Stomach (tissue), 9 donors: Measurements from ENCODE around the gene PTPN3. TPM values are rescaled to one million over a fixed set of nuclear protein-coding genes. Genes with fewer than 3 reads are reported as not detected.

Experiments used
- DNase-seq, 2 donors: peaks; one replicate each; pipeline versions ENCODE4 v3.0.0 to v3.0.0-alpha.2; 2013 to 2019
- H3K27ac ChIP-seq, 5 donors: fragments of 200-600 bp in 4 of 5; sonication (generic) in 4 of 5; one replicate each; pipeline ENCODE4 v1.5.1; 2013 to 2019; ENCODE audit warnings: mild to moderate bottlenecking in 1 of 5, moderate library complexity in 1 of 5
- H3K27me3 ChIP-seq, 3 donors: fragments of 200-600 bp; sonication (generic); one replicate each; pipeline ENCODE4 v1.5.1; 2017 to 2019; ENCODE audit warnings: mixed run types in 1 of 3
- H3K36me3 ChIP-seq, 4 donors: fragments of 200-600 bp; sonication (generic); 1 replicate in 3 of 4; 2 replicates in 1 of 4; pipeline ENCODE4 v1.5.1; 2016 to 2019
- H3K4me1 ChIP-seq, 4 donors: fragments of 200-600 bp; sonication (generic); one replicate each; pipeline ENCODE4 v1.5.1; 2016 to 2019
- H3K4me3 ChIP-seq, 4 donors: fragments of 200-600 bp; sonication (generic) in 3 of 4; one replicate each; pipeline ENCODE4 v1.5.1; 2016 to 2019; ENCODE audit warnings: mild to moderate bottlenecking in 1 of 4
- H3K9me3 ChIP-seq, 4 donors: fragments of 200-600 bp; sonication (generic); one replicate each; pipeline ENCODE4 v1.5.1; 2016 to 2019
- EP300 ChIP-seq: sonication (generic); formaldehyde crosslinking; IDR thresholded peaks from one replicate; pipeline ENCODE4 v1.6.1; 2017; ENCODE audit warnings: antibody characterized with exemption
- POLR2A ChIP-seq, 4 donors: fragments of 450-650 bp; IDR thresholded peaks; one replicate each; pipeline ENCODE4 v1.6.1; 2016; ENCODE audit warnings: antibody characterized with exemption in 4 of 4, control low read depth in 2 of 4, mild to moderate bottlenecking in 1 of 4, moderate library complexity in 1 of 4
- POLR2AphosphoS5 ChIP-seq, 3 donors: sonication (generic); formaldehyde crosslinking; IDR thresholded peaks; one replicate each; pipeline ENCODE4 v1.6.1; 2016; ENCODE audit warnings: antibody characterized with exemption in 3 of 3
- WGBS, 5 donors: extraction: QIAGEN DNeasy Blood & Tissue Kit in 3 of 5; methylation state at CpG; one replicate each; pipeline versions ENCODE4 v1.1.5 to v1.1.7; 2013 to 2018; 5-methylcytosine and 5-hydroxymethylcytosine counted together
- intact Hi-C: fragments of 100-400 bp; cut with DNase I; formaldehyde crosslinking; loops from one replicate; pipeline ENCODE4 v1.15.1; 2023; ENCODE audit warnings: low total_unique reads
- polyA plus RNA-seq, 3 donors: library from polyadenylated mRNA; stranded (reverse); fragments of 200-250 nt; gene quantifications; one replicate each; pipeline ENCODE4 v1.2.3, GENCODE V29; 2013
- total RNA-seq, 5 donors: library from RNA; depleted of rRNA; stranded (reverse); fragments of >200 nt; gene quantifications; one replicate each; pipeline versions ENCODE4 v1.1.0 to v1.2.3, GENCODE V29; 2014 to 2016
- TF ChIP-seq, protein P1 (sequence below), 7 experiments: fragments of 450-650 bp in 4 of 7; fragments of 200-600 bp in 3 of 7; sonication (generic) in 3 of 7; IDR thresholded peaks; one replicate each; pipeline ENCODE4 v1.5.1; 2016 to 2019; ENCODE audit warnings: antibody characterized with exemption in 7 of 7, control low read depth in 2 of 7, mild to moderate bottlenecking in 1 of 7
- donor health status: healthy with polysubstance abuse.
- donor health status: Bipolar disorder and iron deficiency.
- donor health status: healthy.

PTPN3 gene
- total and polyA plus RNA-seq, 8 donors = 4.7 to 16.7 (median 13.1) TPM

DNA sequence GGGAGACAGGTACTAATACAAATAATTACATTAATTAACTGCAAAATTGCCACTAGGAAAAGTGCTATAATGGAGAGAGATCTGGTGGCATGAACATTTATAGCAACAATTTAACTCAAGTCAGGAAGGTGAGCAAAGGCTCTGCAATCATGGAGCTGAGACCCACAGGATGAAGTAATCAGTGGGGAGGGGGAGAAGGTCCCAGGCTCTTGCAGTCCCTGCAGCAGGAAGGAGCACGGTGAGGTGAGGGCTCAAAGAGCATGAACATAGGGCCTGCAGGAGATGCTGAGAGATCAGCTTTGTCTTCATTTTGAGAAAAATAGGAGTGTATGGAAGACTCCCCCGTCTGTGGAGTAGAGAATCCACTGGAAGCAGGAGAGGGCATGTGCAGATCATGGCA lies 6.5 kb downstream of the PTPN3 start:
- WGBS, 5 donors = 62 to 85% (median 82%) methylated on average over 2 of the region's 2 CpGs
- Histone ChIP-seq H3K4me3 (no peak overlapping the region), H3K4me1 (peaks cover 9 to 28% (median 13%) of the 10 kb centered on the region in 4 donors), H3K27me3 (peaks cover 0 to 39% (median 0%) of the 10 kb centered on the region in 3 donors), H3K9me3 (no peaks in the 10 kb centered on the region), H3K27ac (no peak overlapping the region), H3K36me3 (no peaks in the 10 kb centered on the region)
- intact Hi-C loops = no loop called here
- TF ChIP-seq POLR2A (IDR thresholded peaks at IDR 0.05) = no peak
- TF ChIP-seq, protein P1, sequence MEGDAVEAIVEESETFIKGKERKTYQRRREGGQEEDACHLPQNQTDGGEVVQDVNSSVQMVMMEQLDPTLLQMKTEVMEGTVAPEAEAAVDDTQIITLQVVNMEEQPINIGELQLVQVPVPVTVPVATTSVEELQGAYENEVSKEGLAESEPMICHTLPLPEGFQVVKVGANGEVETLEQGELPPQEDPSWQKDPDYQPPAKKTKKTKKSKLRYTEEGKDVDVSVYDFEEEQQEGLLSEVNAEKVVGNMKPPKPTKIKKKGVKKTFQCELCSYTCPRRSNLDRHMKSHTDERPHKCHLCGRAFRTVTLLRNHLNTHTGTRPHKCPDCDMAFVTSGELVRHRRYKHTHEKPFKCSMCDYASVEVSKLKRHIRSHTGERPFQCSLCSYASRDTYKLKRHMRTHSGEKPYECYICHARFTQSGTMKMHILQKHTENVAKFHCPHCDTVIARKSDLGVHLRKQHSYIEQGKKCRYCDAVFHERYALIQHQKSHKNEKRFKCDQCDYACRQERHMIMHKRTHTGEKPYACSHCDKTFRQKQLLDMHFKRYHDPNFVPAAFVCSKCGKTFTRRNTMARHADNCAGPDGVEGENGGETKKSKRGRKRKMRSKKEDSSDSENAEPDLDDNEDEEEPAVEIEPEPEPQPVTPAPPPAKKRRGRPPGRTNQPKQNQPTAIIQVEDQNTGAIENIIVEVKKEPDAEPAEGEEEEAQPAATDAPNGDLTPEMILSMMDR (IDR thresholded peaks at IDR 0.05) = no peak
- TF ChIP-seq POLR2AphosphoS5 (IDR thresholded peaks at IDR 0.05) = no peak
- no peak for TF ChIP-seq EP300
- DNase-seq = no peak

DNA sequence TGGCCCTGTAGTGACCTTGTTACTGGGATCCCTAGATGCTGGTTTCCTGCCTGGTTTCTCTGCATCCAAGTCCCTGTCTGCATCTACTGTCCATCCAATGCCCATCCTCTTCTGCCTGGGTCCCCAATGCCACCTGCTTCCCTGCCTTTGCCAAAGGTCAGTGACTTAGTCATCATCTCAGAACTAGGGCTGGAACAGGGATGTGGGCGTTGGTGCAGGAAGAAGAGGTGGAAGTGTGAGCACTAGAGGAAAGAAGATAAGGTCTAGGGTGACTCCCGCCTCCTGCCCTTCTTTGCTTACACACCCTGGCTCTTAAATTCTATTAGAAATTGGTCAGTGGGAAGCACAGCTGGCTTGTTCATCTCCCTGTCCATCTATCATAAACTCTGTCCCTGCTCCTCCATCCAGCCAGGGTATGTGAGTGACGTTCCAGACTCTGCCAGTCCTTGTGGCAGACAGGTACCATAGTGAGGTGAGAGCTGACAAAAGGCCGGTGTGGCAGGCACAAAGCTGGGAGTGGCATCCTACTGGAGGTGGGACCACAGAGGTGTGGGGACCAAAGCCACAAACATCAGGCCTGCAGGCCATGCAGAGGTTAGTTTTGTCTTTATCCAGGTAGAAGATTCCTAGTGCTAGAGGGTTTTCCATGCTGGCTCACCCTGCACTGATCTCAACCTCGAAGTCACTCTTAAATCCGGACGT lies 9.2 kb downstream of the PTPN3 start:
- Histone ChIP-seq H3K4me1 (peaks cover 0 to 14% (median 4%) of the 10 kb centered on the region in 4 donors), H3K9me3 (no peaks in the 10 kb centered on the region), H3K27me3 (peaks cover 0 to 13% (median 0%) of the 10 kb centered on the region in 3 donors), H3K27ac (peak overlapping the region in 2 of 5 donors; percentile 27 to 39), H3K4me3 (no peak overlapping the region), H3K36me3 (no peaks in the 10 kb centered on the region)
- WGBS, 5 donors = 42 to 66% (median 55%) methylated on average over 7 of the region's 7 CpGs
- TF ChIP-seq POLR2A (IDR thresholded peaks at IDR 0.05) (no peak), POLR2AphosphoS5 (IDR thresholded peaks at IDR 0.05) (peak in 2 of 3 donors; percentile 36 to 63)
- TF ChIP-seq, protein P1 (IDR thresholded peaks at IDR 0.05) = no peak
- intact Hi-C loops = no loop called here
- DNase-seq = no peak

DNA sequence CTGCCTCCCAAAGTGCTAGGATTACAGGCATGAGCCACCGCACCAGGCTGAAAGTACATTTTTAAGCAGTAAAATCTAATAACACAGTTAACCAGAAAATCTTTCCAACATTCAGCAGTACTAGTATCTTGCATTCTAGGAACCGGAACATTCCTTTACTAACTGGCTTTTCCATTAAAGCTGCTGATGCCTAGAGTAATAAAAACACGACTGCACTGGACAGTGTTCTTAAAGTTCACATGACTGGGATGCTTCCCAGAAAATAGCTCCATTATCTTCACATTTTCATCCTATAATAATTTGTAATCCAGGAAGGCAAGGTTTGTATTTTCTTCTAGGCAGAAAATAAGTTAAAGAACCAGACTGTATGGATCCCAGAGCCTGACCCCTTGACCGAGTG lies 9.8 kb downstream of the PTPN3 start:
- Histone ChIP-seq H3K27me3 (peaks cover 0 to 10% (median 0%) of the 10 kb centered on the region in 3 donors), H3K9me3 (no peaks in the 10 kb centered on the region), H3K27ac (peak overlapping the region in 1 of 5 donors; percentile 27), H3K36me3 (no peaks in the 10 kb centered on the region), H3K4me1 (peaks cover 0 to 14% (median 4%) of the 10 kb centered on the region in 4 donors), H3K4me3 (no peak overlapping the region)
- WGBS, 5 donors = 71 to 84% (median 81%) methylated on average over 4 of the region's 4 CpGs
- DNase-seq = no peak
- intact Hi-C loops = no loop called here
- TF ChIP-seq EP300 (no peak), POLR2AphosphoS5 (IDR thresholded peaks at IDR 0.05) (no peak), POLR2A (IDR thresholded peaks at IDR 0.05) (no peak)
- TF ChIP-seq, protein P1 (IDR thresholded peaks at IDR 0.05) = no peak

DNA sequence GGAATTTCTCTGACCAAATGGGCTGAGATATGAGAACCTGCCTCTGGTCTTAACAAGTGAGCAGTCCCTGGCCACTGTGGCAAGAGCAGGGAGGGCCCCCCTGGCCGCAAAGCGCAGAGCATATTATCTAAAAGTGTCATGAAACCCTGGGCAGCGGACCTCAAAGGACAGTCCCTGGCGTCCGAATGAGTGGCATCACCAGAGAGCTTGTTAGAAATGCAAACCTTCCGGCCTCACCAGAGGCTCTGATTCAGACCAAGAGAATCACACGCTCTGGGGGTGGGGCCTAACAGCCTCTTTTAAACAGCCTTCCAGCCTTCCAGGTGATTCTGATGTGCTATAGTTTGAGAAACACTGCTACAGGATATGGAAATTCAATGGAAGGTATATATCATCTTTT lies 10.9 kb downstream of the PTPN3 start:
- Histone ChIP-seq H3K27ac (no peak overlapping the region), H3K4me1 (peaks cover 0 to 14% (median 4%) of the 10 kb centered on the region in 4 donors), H3K27me3 (peaks cover 0 to 6% (median 0%) of the 10 kb centered on the region in 3 donors), H3K36me3 (no peaks in the 10 kb centered on the region), H3K9me3 (no peaks in the 10 kb centered on the region), H3K4me3 (no peak overlapping the region)
- WGBS, 5 donors = 43 to 80% (median 71%) methylated on average over 7 of the region's 7 CpGs
- TF ChIP-seq EP300 (no peak), POLR2AphosphoS5 (IDR thresholded peaks at IDR 0.05) (no peak), POLR2A (IDR thresholded peaks at IDR 0.05) (no peak)
- TF ChIP-seq, protein P1 (IDR thresholded peaks at IDR 0.05) = no peak
- intact Hi-C loops = no loop called here
- no peak for DNase-seq
